SH-SY5Y (cell line): ENCODE measurements around the gene WBP1L.

Source experiments
- GATA2 ChIP-seq: IDR thresholded peaks from 2 replicates; pipeline ENCODE4 v1.6.1; 2011; ENCODE audit warnings: mild to moderate bottlenecking, low read depth, low read length
- GATA3 ChIP-seq: IDR thresholded peaks from 2 replicates; pipeline ENCODE4 v1.6.1; 2011; ENCODE audit warnings: low read depth, mild to moderate bottlenecking, low read length, moderate library complexity

GRCh38 chr10:102715880-102716279 lies 27.9 kb upstream of the WBP1L start:
- TF ChIP-seq GATA2, result no peak
- TF ChIP-seq GATA3, result no peak
